PFSK-1 (cell line): Measurements from ENCODE around the gene PDCD2.

ENCODE experiments used
- FOXP2 ChIP-seq: optimal IDR thresholded peaks from 2 replicates; pipeline ENCODE3; 2011; ENCODE audit warnings: borderline replicate concordance, control low read depth, inconsistent platforms; ENCODE audit not compliant: insufficient read depth; ENCODE audit errors: extremely low read length, extremely low read depth
- POLR2AphosphoS5 ChIP-seq: IDR thresholded peaks from 2 replicates; pipeline ENCODE4 v1.6.1; 2012; ENCODE audit warnings: low read depth, mild to moderate bottlenecking, control low read depth, low read length, moderate library complexity
- SIN3A ChIP-seq: IDR thresholded peaks from 2 replicates; pipeline ENCODE4 v1.6.1; 2012; ENCODE audit warnings: mild to moderate bottlenecking, low read length, moderate library complexity, borderline replicate concordance; ENCODE audit not compliant: insufficient read depth
- TAF1 ChIP-seq: IDR thresholded peaks from 2 replicates; pipeline ENCODE4 v1.6.1; 2012; ENCODE audit warnings: low read length, control low read depth, borderline replicate concordance; ENCODE audit not compliant: insufficient read depth
- TF ChIP-seq, protein P1 (sequence below), 2 experiments: IDR thresholded peaks; 2 replicates each; pipeline versions ENCODE4 v1.6.1 to v1.8.0; 2011 to 2012; ENCODE audit warnings: low read depth in 2 of 2, low read length in 2 of 2, control low read depth in 1 of 2, inconsistent platforms in 1 of 2, mild to moderate bottlenecking in 1 of 2, moderate library complexity in 1 of 2; ENCODE audit not compliant: insufficient read depth in 1 of 2

PDCD2 gene

DNA sequence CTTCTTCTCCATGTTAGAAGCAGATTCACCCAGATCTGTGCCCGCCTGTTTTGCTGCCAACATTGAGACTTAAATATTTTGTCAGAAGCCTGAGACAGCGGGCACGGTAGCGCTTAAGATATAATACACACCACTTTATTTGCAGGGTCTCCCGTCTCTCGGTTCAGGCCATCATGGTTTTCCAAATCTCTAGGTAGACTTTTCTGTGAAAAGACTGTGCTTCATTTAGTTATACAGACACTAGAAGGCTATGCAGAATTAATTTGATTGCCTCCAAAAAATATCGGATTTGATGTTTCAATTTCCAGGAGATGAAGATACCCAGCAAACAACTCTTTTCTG lies 29.7 kb downstream of the PDCD2 start:
- no peak for TF ChIP-seq POLR2AphosphoS5
- no peak for TF ChIP-seq SIN3A
- TF ChIP-seq, protein P1, sequence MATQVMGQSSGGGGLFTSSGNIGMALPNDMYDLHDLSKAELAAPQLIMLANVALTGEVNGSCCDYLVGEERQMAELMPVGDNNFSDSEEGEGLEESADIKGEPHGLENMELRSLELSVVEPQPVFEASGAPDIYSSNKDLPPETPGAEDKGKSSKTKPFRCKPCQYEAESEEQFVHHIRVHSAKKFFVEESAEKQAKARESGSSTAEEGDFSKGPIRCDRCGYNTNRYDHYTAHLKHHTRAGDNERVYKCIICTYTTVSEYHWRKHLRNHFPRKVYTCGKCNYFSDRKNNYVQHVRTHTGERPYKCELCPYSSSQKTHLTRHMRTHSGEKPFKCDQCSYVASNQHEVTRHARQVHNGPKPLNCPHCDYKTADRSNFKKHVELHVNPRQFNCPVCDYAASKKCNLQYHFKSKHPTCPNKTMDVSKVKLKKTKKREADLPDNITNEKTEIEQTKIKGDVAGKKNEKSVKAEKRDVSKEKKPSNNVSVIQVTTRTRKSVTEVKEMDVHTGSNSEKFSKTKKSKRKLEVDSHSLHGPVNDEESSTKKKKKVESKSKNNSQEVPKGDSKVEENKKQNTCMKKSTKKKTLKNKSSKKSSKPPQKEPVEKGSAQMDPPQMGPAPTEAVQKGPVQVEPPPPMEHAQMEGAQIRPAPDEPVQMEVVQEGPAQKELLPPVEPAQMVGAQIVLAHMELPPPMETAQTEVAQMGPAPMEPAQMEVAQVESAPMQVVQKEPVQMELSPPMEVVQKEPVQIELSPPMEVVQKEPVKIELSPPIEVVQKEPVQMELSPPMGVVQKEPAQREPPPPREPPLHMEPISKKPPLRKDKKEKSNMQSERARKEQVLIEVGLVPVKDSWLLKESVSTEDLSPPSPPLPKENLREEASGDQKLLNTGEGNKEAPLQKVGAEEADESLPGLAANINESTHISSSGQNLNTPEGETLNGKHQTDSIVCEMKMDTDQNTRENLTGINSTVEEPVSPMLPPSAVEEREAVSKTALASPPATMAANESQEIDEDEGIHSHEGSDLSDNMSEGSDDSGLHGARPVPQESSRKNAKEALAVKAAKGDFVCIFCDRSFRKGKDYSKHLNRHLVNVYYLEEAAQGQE (IDR thresholded peaks at IDR 0.05; ENCODE audit: insufficient read depth in 1 of 2, low read depth in 2 of 2, low read length in 2 of 2), result no peak; a peak in 1 of 4 replicates
- TF ChIP-seq FOXP2, result no peak
- no peak for TF ChIP-seq TAF1

DNA sequence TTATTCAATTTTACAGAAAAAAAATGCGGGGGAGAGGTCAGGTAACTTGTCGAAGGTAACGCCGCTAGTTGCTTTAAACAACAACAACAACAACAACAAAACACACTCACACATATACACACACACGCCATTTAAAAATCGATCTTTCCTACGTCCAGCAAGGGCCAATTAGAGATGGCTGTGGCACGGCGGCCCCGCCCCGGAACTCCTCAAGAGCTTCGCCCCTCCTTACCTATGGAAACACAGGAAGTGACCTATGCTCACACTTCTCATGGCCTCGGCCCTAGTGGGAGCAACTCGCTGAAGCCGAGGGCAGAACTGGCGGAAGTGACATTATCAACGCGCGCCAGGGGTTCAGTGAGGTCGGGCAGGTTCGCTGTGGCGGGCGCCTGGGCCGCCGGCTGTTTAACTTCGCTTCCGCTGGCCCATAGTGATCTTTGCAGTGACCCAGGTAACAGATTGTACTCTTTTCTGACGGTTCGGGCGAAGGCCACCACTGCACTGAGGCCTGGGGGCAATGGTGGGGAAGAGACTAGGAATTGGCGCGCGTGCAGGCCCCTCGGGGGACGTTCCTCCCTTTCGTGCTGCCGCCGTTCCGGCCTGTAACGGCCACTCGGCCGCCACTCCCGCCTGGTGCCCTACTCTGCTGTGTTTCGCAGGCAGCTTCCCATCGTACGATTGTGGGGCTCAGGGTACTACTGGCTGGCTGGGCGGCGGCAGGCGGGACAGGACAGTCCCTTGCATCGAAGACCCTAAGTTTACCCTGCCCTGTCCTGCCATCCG lies 30.2 kb downstream of the PDCD2 start, which contains the start of gene TBP:
Gene TBP, plus strand, starts transcription at position 357 of the 783 bp plus-strand sequence. CDS start 2,661 bp downstream, outside the sequence.
- TF ChIP-seq TAF1, result peak; percentile 82; the same call in 1 of the 2 replicates
- peak; percentile 55 for TF ChIP-seq FOXP2
- TF ChIP-seq POLR2AphosphoS5, result peak; percentile 92
- TF ChIP-seq, protein P1 (IDR thresholded peaks at IDR 0.05; ENCODE audit: insufficient read depth in 1 of 2, low read depth in 2 of 2, low read length in 2 of 2), result peak in 1 of 2 experiments; percentile 3; a peak in 1 of 4 replicates
- TF ChIP-seq SIN3A, result no peak; the same call in 1 of the 2 replicates

DNA sequence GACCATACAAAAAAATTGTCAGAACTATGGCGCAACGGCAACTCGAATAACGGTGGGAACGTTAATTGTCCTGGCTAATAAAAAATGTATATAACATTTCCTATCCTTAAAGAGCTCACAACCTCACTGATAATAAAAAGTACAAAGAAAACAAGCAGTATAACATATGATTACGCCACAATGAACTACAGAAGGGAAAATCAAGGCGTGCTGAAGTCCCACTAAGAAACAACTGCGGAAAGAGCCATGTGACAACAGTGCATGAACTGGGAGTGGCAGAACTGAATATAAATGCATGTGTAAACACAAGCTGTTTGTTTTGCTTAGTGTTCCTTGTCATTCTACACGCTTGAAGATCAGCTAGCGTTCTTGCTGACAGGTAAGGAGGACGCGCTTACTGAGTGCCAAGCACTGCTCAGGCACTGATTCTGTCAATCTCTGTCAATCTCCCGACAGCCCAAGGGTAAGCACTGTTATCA lies 30.9 kb downstream of the PDCD2 start:
- TF ChIP-seq TAF1 (no peak), SIN3A (peak; percentile 89; the same call in 1 of the 2 replicates), POLR2AphosphoS5 (no peak), FOXP2 (no peak)
- TF ChIP-seq, protein P1 (IDR thresholded peaks at IDR 0.05; ENCODE audit: insufficient read depth in 1 of 2, low read depth in 2 of 2, low read length in 2 of 2), result no peak

DNA sequence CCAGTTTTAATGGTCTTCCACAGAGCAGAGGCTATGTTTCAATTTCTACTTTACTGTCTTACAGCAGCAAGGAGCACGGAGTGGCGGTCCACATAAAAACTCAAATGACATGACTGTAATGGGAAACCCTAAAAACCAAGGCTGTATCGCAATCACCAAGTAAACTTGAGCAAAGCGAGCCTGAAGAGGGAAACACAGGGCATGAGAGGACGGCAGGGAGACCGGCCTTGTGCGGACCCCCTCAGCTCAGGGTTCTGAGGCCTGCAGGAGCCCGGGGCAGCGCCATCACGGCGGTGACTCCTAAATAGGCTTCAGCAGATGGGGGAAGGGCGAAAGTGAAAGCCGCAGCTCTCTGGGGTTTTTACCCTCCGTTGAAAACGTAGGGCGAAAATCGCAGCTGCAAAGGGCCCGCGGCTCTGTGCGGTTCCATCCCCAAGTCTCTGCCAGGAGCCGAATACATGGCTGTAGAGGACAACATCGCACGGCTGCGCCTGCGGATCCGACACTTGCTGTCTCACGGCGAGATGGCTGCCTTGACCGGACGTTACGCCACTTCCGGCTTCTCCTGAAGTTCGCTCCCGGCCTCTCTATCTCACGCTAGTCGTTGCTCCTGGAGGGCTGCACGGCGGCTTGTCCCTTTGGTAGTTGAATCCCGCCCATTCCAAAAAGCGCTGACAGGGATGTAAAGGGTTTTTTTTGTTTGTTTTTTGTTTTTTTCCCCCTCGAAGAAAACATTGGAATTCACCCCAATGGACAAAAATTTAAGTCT lies 31.5 kb downstream of the PDCD2 start, which contains the start of gene PSMB1:
Gene PSMB1, minus strand, starts transcription at position 543 of the 769 bp plus-strand sequence. Its CDS starts 65 bp downstream, at position 478.
- TF ChIP-seq FOXP2 (peak; percentile 58), SIN3A (peak; percentile 89; the same call in 1 of the 2 replicates), TAF1 (peak; percentile 95), POLR2AphosphoS5 (peak; percentile 97)
- TF ChIP-seq, protein P1 (IDR thresholded peaks at IDR 0.05; ENCODE audit: insufficient read depth in 1 of 2, low read depth in 2 of 2, low read length in 2 of 2), result peak in 1 of 2 experiments; percentile 34; a peak in 1 of 4 replicates
